Inferior parietal cortex (tissue), 1 donor: ENCODE results near the gene TOB1.

Source experiments
- DNase-seq: peaks from one replicate; pipeline ENCODE4 v3.0.0-alpha.2; 2016; ENCODE audit errors: extremely low spot score

The TOB1 gene

DNA sequence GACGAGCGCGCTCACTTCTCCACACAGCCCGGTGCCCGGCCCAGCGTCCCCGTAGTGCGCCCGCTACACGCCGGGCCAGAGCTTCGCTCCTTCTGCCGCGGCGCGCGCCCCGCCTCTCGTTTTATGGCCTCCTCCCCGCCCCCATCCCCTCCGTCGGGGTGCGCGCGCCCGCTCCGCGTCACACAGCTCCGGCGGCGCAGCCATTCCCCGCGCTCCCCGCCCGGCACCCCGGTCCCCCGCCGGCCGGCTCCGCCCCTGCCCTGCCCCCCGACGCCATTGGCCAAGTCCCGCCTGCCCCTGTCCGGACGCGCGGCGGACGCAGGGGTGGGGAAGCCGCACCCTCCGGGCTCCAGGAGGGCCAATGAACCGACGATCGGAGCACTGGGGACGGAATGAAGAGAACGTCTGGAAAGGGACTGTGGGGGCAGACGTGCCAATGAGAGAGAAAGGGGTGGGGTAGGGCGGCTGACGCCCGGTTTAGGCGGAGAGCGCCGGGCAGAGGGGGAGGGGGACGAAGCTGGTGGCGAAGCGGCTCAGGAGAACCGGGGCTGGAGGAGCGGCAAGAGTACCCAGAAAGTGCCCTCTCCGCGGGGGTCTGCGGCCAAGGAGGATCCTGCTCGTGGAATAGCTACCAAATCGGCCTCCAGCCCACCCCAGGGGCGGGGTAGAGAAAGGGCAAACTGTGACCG lies at the start of gene TOB1:
Gene TOB1, minus strand, starts transcription at position 94 of the 689 bp plus-strand sequence. CDS start 2,337 bp downstream, outside the sequence.
- DNase-seq = peak; percentile 93

GRCh38 chr17:50914505-50915063 lies 48.4 kb upstream of the TOB1 start:
- DNase-seq = no peak

DNA sequence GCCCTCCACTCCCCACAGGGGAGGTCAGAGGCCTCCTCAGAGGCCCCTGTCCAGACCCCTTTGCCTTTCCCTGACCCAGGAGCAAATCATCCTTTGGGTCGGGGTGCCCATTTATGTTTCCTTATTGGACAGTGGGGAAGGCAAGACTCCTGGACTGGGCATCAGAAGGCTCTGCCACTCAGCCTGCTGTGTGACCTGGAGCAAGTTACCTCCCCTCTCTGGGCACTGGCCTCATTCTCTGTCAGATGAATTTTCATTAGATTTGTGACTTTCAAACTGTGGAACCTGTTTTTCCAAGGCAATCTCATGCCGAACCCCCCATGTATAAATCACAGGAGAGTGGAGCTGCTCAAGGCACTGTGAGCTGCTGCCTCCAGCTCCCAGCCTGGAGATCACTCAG lies 47.0 kb upstream of the TOB1 start:
- no peak for DNase-seq

- DNase-seq = no peak
Observed at GRCh38 chr17:50911890-50912289, 45.7 kb upstream of the TOB1 start.

GRCh38 chr17:50911450-50911849 lies 45.3 kb upstream of the TOB1 start:
- no peak for DNase-seq

DNA sequence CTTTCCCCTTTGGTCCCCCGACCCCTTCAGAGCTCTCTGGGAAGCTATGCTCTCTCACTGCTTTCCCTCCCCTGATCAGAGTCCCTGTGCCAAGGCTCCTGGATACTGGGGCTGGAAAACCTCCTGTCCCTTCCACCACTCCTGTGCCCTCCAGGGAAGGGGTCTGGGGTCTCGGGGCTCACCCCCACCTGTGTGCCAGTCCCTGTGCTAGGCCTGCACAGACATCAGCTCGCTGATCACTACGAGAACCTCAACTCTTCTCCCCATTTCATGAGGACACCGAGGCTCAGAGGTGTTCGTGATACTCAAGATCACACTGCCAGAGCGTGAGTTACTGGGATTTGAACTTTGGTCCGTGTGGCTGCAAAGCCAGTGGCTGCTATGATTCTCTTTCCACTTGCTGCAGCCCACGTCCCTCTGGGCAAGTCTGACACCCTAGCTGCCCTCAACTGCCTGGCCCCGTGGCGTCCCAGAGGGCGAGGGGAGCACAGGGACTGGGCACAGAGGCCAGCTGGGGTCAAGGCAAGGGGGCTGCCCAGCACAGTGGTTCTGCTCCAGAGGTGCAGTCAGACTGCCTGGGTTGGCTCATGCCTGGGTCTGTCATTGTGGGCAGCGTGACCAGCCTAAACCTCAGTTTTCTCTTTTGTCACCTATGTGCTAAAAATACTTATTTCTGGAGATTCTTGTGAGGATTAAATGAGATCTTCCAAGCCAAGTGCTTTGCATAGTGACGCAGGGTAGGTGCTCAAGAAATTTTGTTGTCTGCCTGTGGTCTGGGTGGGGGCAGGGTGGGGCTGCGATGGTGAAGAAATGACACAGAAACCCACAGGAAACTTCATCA lies 43.8 kb upstream of the TOB1 start:
- no peak for DNase-seq

- DNase-seq = no peak
Observed at GRCh38 chr17:50908860-50909764, 43.0 kb upstream of the TOB1 start.

DNA sequence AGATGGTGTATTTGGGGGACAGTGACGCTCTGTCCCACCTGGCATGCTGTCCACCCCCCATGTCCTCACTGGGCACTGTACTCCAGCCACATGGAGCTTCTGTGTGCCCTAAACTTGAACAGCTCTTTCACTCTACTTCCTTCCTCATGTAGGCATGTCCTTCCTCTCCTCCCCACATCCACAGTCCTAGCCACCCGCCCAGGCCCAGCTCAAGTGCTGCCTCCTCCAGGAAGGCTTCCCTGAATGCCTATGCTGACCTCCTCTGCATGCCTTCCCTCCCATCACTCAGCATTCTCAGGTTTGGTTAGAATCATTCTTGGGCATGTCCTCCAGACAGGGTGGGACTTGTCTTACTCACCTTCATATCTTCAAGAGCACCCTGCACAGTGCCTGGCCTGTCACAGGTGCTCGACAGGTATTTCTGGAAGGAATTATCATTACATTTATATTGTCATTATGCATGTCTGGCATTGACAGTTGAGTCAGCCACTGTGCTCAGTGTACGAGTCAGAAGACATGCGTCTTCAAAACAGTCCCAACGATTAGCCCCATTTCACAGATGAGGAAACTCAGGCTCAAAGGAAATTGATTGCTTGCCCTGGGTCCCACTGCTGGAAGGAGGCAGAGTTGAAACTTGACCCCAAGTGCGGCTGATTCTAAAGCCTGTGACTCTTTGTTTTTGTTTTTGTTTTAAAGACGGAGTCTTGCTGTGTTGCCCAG lies 42.1 kb upstream of the TOB1 start:
- DNase-seq = no peak

- DNase-seq = no peak
Observed at GRCh38 chr17:50906443-50906842, 40.3 kb upstream of the TOB1 start.

DNA sequence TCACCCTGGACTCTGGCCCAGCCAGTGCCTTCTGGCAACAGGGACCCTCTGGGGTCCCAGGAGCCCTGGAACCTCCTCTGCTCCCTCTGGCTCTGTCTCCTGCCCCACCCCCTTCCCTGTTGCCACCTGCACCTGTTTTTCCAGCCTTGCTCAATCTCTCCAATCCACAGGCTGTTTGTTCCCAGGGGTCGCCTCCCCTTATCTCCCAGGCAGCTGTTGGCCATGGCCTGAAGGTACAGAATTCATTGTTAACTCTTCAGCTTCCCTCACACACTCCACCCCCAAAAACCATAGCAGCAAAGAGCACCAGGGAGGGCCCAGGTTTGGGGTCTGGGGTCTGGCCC lies 39.3 kb upstream of the TOB1 start:
- DNase-seq = no peak

GRCh38 chr17:50904518-50905459 lies 38.6 kb upstream of the TOB1 start:
- DNase-seq = peak; percentile 29

DNA sequence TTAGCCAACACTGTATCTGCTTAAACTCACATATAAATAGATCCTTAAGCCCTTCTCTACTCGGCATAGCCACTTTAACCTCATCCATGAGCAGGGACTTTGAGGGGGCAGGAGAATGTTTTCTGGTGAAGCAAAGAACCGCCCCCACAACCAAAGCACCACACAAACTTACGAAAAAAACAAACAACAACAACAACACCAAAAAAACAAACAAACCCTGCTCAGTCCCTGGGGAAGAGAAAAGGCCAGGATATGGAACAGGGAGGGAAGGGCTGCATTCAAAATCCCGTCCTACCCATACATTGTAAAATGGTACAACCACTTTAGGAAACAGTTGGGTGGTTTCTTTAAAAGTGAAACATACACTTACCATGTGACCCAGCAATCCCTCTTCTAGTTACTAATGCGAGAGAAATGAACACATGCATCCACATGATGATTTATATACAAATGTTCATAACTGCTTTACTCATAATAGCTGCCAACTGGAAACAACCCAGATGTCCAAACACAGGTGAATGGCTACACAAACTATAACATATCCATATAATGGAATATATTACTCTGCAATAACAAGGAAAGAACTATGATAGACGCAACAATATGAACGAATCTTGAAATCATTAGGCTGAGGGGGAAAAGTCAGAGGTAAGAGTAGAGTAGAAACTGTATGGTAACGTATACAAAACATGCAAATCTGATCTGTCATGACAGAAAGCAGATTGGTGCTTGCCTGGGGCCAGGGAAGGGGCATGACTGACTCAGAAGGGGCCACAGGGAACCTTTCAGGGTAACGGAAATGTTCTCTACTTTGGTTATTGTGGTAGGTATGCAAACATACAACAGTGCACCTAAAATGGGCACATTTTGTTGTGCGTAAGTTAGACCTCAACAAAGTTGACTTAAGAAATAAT lies 37.7 kb upstream of the TOB1 start:
- no peak for DNase-seq

GRCh38 chr17:50902372-50903353 lies 36.5 kb upstream of the TOB1 start:
- DNase-seq = no peak

DNA sequence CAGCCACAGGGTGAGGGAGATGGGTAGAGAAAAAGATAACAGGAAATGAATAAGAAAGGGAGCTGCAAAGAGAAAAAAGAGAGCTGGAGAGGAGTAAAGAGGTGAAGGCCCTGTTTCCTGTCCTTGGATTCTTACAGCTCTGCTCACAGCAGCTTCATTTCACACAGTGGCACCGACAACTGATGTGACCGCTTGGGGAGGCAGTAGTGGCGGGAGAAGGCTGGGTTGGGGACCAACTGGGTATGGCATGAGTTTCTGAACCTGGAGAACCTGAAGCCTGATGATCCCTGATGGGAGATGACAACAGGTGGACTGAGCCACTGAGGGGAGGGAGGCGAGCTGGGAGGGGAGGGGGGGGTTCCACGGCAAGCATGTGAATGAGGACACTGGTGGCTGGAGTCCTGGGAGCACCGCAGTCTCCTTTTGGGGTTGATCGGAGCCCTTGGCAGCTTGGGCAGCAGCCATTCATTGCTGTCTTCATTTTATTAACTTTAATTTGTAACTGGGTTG lies 34.3 kb upstream of the TOB1 start:
- no peak for DNase-seq

GRCh38 chr17:50899559-50900319 lies 33.6 kb upstream of the TOB1 start:
- no peak for DNase-seq

GRCh38 chr17:50899005-50899460 lies 32.9 kb upstream of the TOB1 start:
- DNase-seq = no peak
